GM12801 (cell line): ENCODE results near the gene PHKA1.

Source experiments
- CTCF ChIP-seq: IDR thresholded peaks from one replicate; pipeline ENCODE4 v1.5.1; 2011; ENCODE audit warnings: control low read depth; ENCODE audit not compliant: insufficient read length; ENCODE audit errors: extremely low read depth

PHKA1 gene

GRCh38 chrX:72540318-72540717 lies 173.8 kb downstream of the PHKA1 start:
- no peak for TF ChIP-seq CTCF

- no peak for TF ChIP-seq CTCF
Measured at GRCh38 chrX:72539822-72540221, 174.3 kb downstream of the PHKA1 start.

- no peak for TF ChIP-seq CTCF
Measured at GRCh38 chrX:72536542-72536941, 177.6 kb downstream of the PHKA1 start.

- TF ChIP-seq CTCF: no peak
Measured at GRCh38 chrX:72532366-72532765, 181.7 kb downstream of the PHKA1 start.
